ENCODE results near the gene GPR149. TPM values are rescaled to one million over a fixed set of nuclear protein-coding genes. Genes with fewer than 3 reads are reported as not detected.

GPR149 gene
- total and polyA plus RNA-seq, 2 experiments from 2014 or later, result not detected

DNA sequence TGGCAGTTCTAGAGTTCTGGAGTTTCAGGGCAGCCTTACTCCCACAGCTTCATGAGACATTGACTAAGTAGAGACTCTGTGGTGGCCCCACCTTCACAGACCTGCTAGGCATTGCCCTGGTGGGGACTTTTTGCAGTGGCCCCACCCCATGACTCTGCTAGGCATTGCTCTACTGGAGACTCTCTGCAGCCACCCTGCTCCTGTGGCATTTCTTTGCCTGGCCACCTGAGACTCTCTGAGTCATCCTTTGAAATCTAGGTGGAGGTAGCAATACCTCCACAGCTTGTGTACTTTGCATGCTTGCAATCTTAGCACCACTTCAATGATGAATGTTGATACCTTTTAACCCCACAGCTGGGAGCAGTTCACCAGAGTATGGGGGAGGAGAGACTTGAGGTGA is 65.1 kb downstream of the GPR149 start:
- Histone ChIP-seq H3K27me3 (no peaks in the 10 kb centered on the region), H3K4me3 (no peak overlapping the region), H3K36me3 (no peaks in the 10 kb centered on the region), H3K9me3 (ENCODE audit: low read depth) (no peaks in the 10 kb centered on the region), H3K27ac (no peak overlapping the region), H3K4me1 (ENCODE audit: low read depth) (no peaks in the 10 kb centered on the region)
- TF ChIP-seq, protein P1, sequence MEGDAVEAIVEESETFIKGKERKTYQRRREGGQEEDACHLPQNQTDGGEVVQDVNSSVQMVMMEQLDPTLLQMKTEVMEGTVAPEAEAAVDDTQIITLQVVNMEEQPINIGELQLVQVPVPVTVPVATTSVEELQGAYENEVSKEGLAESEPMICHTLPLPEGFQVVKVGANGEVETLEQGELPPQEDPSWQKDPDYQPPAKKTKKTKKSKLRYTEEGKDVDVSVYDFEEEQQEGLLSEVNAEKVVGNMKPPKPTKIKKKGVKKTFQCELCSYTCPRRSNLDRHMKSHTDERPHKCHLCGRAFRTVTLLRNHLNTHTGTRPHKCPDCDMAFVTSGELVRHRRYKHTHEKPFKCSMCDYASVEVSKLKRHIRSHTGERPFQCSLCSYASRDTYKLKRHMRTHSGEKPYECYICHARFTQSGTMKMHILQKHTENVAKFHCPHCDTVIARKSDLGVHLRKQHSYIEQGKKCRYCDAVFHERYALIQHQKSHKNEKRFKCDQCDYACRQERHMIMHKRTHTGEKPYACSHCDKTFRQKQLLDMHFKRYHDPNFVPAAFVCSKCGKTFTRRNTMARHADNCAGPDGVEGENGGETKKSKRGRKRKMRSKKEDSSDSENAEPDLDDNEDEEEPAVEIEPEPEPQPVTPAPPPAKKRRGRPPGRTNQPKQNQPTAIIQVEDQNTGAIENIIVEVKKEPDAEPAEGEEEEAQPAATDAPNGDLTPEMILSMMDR (IDR thresholded peaks at IDR 0.05; ENCODE audit: low read depth, low read length), result no peak
- no peak for DNase-seq (ENCODE audit: low read depth in 1 of 2, low spot score in 1 of 2)

DNA sequence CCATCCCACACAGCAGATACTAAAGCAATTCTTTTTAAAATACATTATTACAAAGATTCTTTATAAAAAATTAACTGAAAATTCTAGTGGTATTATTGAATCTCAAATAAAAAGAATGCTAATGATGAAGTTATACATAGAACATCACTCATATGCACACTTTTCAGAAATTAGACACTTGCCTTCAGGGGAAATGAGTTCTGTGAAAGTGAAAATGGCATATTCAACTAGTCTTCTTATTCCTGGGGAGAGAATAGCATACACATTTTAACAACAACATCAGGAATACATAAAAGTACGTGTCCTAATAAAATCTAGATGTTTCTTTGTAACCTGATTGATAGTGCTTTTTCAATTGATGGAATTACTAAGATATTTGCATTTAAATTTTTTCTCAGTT is 68.9 kb downstream of the GPR149 start:
- TF ChIP-seq, protein P1 (IDR thresholded peaks at IDR 0.05; ENCODE audit: low read depth, low read length), result no peak
- Histone ChIP-seq H3K27ac (no peak overlapping the region), H3K27me3 (no peaks in the 10 kb centered on the region), H3K4me1 (ENCODE audit: low read depth) (no peaks in the 10 kb centered on the region), H3K9me3 (ENCODE audit: low read depth) (no peaks in the 10 kb centered on the region), H3K4me3 (no peak overlapping the region), H3K36me3 (no peaks in the 10 kb centered on the region)
- no peak for DNase-seq (ENCODE audit: low read depth in 1 of 2, low spot score in 1 of 2)

DNA sequence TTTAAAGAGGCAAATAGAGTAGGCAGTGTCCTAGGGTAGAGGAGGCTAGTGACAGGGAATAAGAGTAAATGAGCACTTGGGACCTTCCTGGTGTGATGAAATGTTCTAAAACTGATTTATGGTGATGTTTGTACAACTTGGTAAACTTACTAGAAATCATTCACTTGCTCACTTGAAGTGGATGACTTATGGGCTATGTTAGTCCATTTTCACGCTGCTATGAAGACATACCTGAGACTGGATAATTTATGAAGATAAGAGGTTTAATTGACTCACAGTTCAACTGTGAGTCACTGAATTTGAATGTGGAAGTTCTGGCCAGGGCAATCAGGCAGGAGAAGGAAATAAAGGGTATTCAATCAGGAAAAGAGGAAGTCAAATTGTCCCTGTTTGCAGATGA is 74.0 kb downstream of the GPR149 start:
- no peak overlapping the region for H3K4me3 ChIP-seq
- H3K27me3 ChIP-seq, result no peaks in the 10 kb centered on the region
- no peaks in the 10 kb centered on the region for H3K4me1 ChIP-seq (ENCODE audit: low read depth)
- no peak for DNase-seq (ENCODE audit: low read depth in 1 of 2, low spot score in 1 of 2)
- TF ChIP-seq, protein P1 (IDR thresholded peaks at IDR 0.05; ENCODE audit: low read depth, low read length), result no peak
- H3K36me3 ChIP-seq, result no peaks in the 10 kb centered on the region
- no peaks in the 10 kb centered on the region for H3K9me3 ChIP-seq (ENCODE audit: low read depth)
- H3K27ac ChIP-seq, result no peak overlapping the region

DNA sequence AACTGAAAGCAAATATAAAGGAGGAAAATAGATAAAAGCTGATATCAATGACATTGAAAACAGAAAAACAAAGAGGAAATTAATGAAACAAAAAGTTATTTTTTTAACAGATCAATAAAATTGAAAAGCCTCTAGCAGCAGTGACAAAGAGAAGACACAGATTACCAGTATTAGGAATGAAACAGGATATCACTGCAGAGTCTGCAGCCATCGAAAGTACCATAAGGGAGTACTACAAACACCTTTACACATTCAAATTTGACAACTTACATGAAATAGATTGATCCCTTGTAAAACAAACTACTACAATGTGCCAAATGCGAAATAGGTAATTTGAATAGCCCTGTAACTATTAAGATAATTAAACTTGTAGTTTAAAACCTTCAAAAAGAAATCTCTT is 80.8 kb downstream of the GPR149 start:
- TF ChIP-seq, protein P1 (IDR thresholded peaks at IDR 0.05; ENCODE audit: low read depth, low read length), result no peak
- H3K4me1 ChIP-seq (ENCODE audit: low read depth), result no peaks in the 10 kb centered on the region

DNA sequence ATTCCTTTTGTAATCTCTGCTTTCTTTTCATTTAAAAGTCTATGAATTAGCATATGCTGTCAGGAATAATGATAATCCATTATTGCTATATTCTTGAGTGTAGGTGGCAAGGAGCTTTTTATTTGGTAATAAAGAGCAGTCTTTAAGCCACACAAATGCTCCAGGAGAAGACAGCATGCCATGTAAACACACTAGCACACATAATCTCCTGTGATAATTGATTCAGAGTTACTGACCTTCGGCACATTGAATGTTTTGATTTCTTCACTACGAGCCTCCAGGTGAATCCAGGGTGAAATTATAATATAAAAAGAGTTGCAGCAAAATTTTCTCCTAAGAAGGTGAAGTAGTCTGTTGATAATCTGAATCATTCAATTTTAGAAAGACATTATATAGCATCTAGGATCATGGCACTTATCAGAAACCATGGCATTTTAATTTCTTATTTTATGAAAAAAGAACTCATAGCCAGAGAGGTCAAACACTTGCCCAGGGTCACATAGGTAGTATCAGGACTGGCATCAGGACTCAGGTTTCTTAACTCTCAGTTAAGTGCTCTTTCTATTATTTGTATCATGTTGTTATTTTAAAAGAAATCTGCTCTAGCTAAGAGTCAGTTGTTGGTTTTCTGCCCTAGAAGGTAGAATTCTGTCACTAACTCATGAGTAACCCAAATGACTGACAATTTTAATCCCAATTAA is 84.4 kb downstream of the GPR149 start:
- H3K36me3 ChIP-seq, result no peaks in the 10 kb centered on the region
- no peak overlapping the region for H3K27ac ChIP-seq
- no peaks in the 10 kb centered on the region for H3K9me3 ChIP-seq (ENCODE audit: low read depth)
- no peaks in the 10 kb centered on the region for H3K4me1 ChIP-seq (ENCODE audit: low read depth)
- DNase-seq (ENCODE audit: low read depth in 1 of 2, low spot score in 1 of 2), result no peak
- TF ChIP-seq, protein P1 (IDR thresholded peaks at IDR 0.05; ENCODE audit: low read depth, low read length), result no peak
- no peaks in the 10 kb centered on the region for H3K27me3 ChIP-seq
- H3K4me3 ChIP-seq, result no peak overlapping the region

More for the DNA sequence above, 80.8 kb downstream of the GPR149 start:
- Histone ChIP-seq H3K4me3 (no peak overlapping the region), H3K27ac (no peak overlapping the region), H3K9me3 (ENCODE audit: low read depth) (no peaks in the 10 kb centered on the region), H3K27me3 (no peaks in the 10 kb centered on the region), H3K36me3 (no peaks in the 10 kb centered on the region)
- no peak for DNase-seq (ENCODE audit: low read depth in 1 of 2, low spot score in 1 of 2)
